GM19025 (cell line): ENCODE results near the gene TFAP2E.

Experiments
- ATAC-seq: cut with Tn5 transposase; IDR thresholded peaks from one replicate; pipeline ENCODE4 v1.9.1; 2021; ENCODE audit warnings: mild to moderate bottlenecking, low read depth, moderate library complexity; ENCODE audit not compliant: unreplicated experiment

The TFAP2E gene

GRCh38 chr1:35556484-35557117, 16.5 kb upstream of the TFAP2E start:
- ATAC-seq: no peak

GRCh38 chr1:35557118-35557610, 15.9 kb upstream of the TFAP2E start, which contains the start of gene KIAA0319L:
TSS of gene KIAA0319L (minus strand) at chr1:35557403. CDS start at chr1:35554491, 2,912 bp downstream.
- peak; percentile 83 for ATAC-seq

- ATAC-seq: peak; percentile 80
Observed at GRCh38 chr1:35557611-35558373, 15.3 kb upstream of the TFAP2E start, which contains the start of gene NCDN. TSS of gene NCDN (plus strand) at chr1:35557799. CDS start at chr1:35558191, 392 bp downstream.

- no peak for ATAC-seq
Observed at GRCh38 chr1:35558374-35559316, 14.5 kb upstream of the TFAP2E start.

GRCh38 chr1:35559317-35559944, 13.7 kb upstream of the TFAP2E start:
- no peak for ATAC-seq

GRCh38 chr1:35560256-35561225, 12.6 kb upstream of the TFAP2E start:
- no peak for ATAC-seq

GRCh38 chr1:35561297-35561971, 11.7 kb upstream of the TFAP2E start:
- no peak for ATAC-seq

- ATAC-seq: no peak
Observed at GRCh38 chr1:35561972-35562680, 11.0 kb upstream of the TFAP2E start.

- no peak for ATAC-seq
Observed at GRCh38 chr1:35563166-35563565, 9.9 kb upstream of the TFAP2E start.

GRCh38 chr1:35564037-35564883, 8.9 kb upstream of the TFAP2E start:
- ATAC-seq: no peak

- ATAC-seq: no peak
Observed at GRCh38 chr1:35564884-35565741, 8.0 kb upstream of the TFAP2E start.

- ATAC-seq: no peak
Observed at GRCh38 chr1:35565742-35566133, 7.4 kb upstream of the TFAP2E start.

- no peak for ATAC-seq
Observed at GRCh38 chr1:35567947-35568558, 5.1 kb upstream of the TFAP2E start.

GRCh38 chr1:35568975-35569395, 4.1 kb upstream of the TFAP2E start:
- ATAC-seq: no peak

GRCh38 chr1:35569936-35570335, 3.2 kb upstream of the TFAP2E start:
- ATAC-seq: no peak
